NCI-H446 (cell line): Measurements from ENCODE around the gene GPR61.

Experiments
- DNase-seq, 2 experiments: peaks; one replicate each; lab custom pipeline; 2025; lab: John Stamatoyannopoulos, UW

GPR61 gene

DNA sequence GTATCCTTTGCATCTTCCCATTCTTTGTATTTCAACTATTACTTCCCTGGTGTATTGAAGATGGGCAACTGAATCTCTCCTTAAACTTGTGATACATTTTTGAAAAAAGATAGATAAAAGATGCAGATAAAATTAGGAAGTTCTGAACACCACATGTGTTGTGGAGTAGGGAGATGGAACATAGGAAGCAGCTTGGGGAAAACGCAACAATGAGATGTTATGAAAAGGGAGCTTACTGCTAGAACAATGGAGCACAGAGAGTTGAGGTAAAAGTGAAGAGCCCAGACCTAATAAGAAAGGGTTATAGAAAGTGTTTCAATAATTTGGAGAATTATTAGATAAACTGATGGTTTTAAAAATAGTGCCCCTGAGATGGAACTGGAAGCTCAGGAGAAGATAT is 29.7 kb downstream of the GPR61 start:
- DNase-seq, result no peak

DNA sequence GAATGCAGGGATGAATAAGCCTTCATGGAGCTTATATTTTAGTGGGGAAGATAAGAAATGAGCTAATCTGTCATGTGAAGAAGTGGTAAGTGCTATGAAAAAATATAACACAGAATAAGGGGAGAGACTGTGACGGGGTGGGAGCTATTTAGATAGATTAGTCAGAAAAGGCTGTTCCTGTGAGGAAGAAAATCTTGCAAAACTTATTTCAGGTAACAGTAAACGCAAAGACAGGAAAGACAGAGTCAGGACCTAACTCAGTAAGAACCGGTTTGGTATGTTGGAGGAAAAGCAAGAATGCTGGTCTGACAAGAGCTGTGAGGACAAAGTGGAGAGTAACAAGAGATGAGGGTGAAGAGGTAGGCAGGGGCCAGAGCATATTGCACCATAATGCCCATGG is 30.7 kb downstream of the GPR61 start:
- no peak for DNase-seq

DNA sequence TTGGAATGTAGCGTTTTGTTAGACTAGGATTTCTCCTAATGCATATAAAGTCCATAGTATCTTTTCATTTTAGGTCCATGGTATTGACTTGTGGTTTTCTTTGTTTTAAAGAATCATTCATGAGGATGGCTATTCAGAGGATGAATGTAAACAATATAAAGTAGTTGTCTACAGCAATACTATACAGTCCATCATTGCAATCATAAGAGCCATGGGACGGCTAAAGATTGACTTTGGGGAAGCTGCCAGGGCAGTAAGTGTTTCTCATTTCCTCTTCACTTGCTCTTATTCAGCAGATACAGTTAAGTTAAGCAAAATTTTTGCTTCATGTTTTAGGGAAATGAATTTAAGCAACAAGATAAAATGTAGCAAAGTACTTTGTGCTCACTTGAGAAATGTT is 34.1 kb downstream of the GPR61 start:
- no peak for DNase-seq

DNA sequence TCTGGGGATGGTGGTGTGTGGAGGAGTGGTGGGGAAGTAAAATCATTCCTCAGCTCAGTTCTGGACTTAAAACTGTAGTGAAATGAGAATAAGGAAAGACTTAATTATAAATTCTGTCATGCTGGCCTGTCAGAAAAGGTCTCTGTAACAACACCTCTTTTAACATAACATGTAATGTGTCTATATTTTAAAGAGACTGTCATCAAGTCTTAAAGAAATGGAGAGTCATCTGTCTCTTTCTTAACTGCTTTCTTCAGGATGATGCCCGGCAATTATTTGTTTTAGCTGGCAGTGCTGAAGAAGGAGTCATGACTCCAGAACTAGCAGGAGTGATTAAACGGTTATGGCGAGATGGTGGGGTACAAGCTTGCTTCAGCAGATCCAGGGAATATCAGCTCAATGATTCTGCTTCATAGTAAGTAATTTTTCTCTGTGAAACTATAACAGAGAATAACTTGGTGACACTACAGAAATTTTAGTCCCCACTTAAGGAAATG is 39.3 kb downstream of the GPR61 start:
- DNase-seq, result no peak

DNA sequence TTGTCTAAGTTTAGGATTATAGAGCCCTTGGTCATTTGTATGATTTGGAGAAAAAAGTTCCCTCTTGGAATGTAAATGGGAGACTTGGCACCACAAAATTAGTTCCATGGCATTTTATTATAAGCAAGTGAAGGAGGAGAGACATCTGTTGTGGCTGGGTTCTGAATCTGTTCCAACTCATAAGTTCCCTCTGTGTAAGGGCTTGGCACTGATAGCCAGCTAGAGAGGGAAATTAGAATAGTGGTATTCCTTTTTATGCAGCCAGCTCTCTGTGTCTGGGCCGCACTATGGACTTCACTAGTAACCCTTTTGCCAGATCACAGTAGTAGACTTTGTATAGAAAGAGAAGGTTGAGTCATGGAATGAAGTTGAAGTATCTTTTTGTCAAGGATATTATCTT is 39.8 kb downstream of the GPR61 start:
- peak; percentile 57 to 85 for DNase-seq

DNA sequence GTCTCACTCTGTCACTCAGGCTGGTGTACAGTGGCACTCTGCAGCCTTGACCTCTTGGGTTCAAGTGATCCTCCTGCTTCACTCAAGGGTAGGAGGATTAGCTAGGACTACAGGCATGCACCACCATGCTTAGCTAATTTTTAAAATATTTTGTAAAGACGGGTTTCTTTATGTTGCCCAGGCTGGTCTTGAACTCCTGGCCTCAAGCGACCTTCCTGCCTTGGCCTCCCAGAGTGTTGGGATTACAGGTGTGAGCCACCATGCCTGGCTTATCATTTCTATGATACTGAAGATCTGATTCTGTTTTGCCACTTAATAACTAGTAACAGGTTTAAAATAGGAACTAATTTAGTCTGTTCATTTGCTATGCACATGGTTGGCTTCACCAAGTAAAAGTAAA is 42.3 kb downstream of the GPR61 start:
- no peak for DNase-seq

DNA sequence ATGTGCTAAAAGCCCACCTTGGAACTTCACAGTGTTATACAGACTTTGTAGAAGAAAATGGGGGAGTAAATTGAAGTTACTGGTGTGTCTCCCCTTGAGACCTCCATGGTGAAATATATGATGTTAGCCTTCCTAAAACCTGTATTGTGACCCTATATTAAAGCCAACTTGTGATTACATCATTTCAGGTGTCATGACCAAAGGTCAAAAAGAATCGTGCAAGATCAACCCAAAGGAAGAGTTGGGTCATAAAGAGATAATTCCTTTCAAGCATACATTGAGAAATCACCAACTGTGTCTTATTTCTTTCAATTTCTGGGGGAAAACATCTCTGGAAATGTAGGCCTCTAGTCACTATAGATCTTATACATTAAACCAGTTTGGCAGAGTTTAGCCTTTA is 45.1 kb downstream of the GPR61 start:
- DNase-seq, result no peak

DNA sequence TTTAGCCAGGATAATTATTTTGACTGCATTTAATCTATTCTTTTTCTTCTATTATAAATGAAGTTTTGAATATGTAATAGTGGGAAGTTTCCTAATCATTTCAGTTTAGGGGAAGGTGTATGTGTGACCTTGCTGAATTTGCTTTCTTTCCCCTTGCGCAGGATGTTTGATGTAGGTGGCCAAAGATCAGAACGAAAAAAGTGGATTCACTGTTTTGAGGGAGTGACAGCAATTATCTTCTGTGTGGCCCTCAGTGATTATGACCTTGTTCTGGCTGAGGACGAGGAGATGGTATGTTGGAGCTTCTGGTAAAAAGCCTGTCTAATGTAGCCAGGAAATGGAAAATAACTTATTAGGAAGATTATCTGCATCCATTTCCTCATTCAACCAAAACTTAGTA is 46.4 kb downstream of the GPR61 start:
- no peak for DNase-seq

DNA sequence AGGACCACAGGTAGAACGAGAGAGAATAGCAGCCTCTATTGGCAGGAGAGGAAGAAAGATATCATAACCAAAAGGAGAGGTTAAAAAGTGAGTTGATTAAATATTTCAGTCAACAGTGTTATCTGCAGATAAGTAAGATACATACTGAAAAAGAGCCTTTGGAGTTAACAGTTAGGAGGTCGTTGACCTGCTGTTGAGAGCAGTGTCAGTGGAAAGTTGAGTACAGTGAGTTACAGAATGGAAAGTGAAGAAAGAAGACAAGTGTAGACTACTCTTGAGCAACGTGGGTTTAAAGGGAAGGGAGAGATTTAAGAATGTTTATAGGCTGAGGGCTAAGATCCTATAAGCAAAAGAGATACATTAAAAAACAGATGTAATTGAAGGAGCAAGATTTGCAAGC is 49.5 kb downstream of the GPR61 start:
- no peak for DNase-seq

DNA sequence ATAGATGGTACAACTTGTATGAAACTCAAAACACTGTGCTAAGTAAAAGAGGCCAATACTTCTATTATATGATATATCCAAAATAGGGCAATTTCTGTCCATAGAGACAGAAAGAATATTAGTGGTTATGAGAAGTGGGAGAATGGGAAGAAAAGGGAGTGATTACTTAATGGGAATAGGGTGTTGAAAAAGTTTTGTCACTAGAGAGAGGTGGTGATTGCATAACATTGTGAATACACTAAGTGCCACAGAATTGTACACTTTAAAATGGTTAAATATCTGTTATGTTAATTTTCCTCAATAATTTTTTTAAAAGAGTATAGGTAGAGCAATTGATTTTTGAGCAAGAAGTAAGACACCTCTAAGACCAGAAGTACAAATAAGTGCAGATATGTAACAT is 50.0 kb downstream of the GPR61 start:
- DNase-seq, result no peak

DNA sequence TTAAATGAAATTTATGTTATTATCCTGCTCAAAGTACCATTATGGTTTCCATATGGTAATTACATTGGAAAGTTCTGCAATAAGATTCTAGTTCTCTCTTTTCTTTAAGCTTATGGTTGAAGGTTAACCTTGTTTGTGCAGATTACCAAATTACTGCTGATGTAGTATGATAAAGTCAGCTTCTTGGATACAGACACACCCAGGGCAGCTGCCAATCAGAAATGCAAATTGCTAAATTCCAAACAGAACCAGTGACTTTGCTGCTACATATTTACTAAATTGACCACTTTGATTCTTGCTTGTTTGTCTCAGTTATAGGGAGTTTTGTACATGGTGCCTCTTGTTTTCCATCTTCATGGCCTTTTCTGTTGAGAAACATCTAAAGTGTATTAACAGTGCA is 53.2 kb downstream of the GPR61 start:
- DNase-seq, result no peak

DNA sequence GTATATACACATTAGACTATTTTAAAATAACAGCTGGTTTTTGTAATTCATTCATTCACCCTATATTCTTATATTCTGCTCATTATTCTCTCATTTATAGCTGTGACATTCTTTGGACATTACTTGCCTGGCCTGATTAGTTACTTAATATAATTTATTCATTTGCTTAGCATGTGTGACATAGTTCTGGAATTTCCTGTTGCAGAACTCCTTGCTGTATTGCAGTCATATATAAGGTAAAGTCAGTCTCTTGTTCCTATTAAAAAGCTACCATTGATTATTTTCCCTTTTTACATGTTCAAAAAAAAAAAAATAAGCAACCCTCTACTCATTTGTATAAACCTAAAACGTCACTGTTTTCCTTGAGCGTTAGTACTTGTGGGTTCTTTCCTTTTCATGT is 55.9 kb downstream of the GPR61 start:
- DNase-seq, result no peak
